Mucosa of descending colon (tissue), 3 donors: ENCODE data around the gene B4GALNT3. TPM values are rescaled to one million over a fixed set of nuclear protein-coding genes. Genes with fewer than 3 reads are reported as not detected.

ENCODE experiments used
- ATAC-seq: fragments of 200-7000 bp; cut with Tn5 transposase; one replicate; pipeline ENCODE4 v1.9.1; 2020; ENCODE audit warnings: mild to moderate bottlenecking, moderate library complexity
- DNase-seq, 3 donors: peaks; one replicate each; pipeline ENCODE4 v3.0.0-alpha.2; 2020
- H3K36me3 ChIP-seq: fragments of 200-600 bp; one replicate; pipeline ENCODE4 v1.8.0; 2021; ENCODE audit warnings: low read depth, mild to moderate bottlenecking
- H3K4me1 ChIP-seq: fragments of 200-600 bp; one replicate; pipeline ENCODE4 v1.8.0; 2021; ENCODE audit warnings: low read depth, mild to moderate bottlenecking
- H3K4me3 ChIP-seq: fragments of 200-600 bp; one replicate; pipeline ENCODE4 v1.8.0; 2021; ENCODE audit warnings: mild to moderate bottlenecking
- H3K9me3 ChIP-seq: fragments of 200-600 bp; one replicate; pipeline ENCODE4 v1.8.0; 2021; ENCODE audit warnings: mild to moderate bottlenecking
- CTCF ChIP-seq: fragments of 200-600 bp; IDR thresholded peaks from one replicate; pipeline ENCODE4 v1.8.0; 2022; ENCODE audit warnings: antibody characterized with exemption, mild to moderate bottlenecking
- intact Hi-C, 2 donors: fragments of 100-400 bp; cut with DNase I in 1 of 2; cut with micrococcal nuclease in 1 of 2; formaldehyde crosslinking; loops; one replicate each; pipeline versions ENCODE4 v1.11.0 to v1.11.1; 2022; cut with DNase I, micrococcal nuclease
- total RNA-seq, 3 donors: library from RNA; stranded (reverse); fragmentation: NEBNext Ultra II Directional in 2 of 3; extraction: Animal tissue kit (Norgen Biotek cat#: 25700) in 2 of 3; gene quantifications; one replicate each; pipeline versions ENCODE4 v1.2.1 to v1.2.4, GENCODE V29; 2021 to 2023
- donor health status: DM: no; HTN: no; CAD: no; lungs with moderate emphysema.
- donor health status: DM: no; HTN: no; CAD: no.
- donor health status: DM: no; HTN: yes; CAD: no.

The B4GALNT3 gene
- total RNA-seq, 3 donors from 2014 or later, result 62.9 to 134 (median 94.9) TPM

- H3K36me3 ChIP-seq, result no peaks in the 10 kb centered on the region
- H3K4me3 ChIP-seq, result no peak overlapping the region
- no peaks in the 10 kb centered on the region for H3K9me3 ChIP-seq
- ATAC-seq, result no peak
- DNase-seq, result no peak
- intact Hi-C loops, result no loop called here
- TF ChIP-seq CTCF, result no peak
- peaks cover 15% of the 10 kb centered on the region for H3K4me1 ChIP-seq
Measured at GRCh38 chr12:495466-495865, 35.7 kb downstream of the B4GALNT3 start.

GRCh38 chr12:496736-497135 is 37.0 kb downstream of the B4GALNT3 start:
- intact Hi-C loops, result no loop called here

GRCh38 chr12:497501-498160 is 37.9 kb downstream of the B4GALNT3 start:
- ATAC-seq (no peak), DNase-seq (no peak)
- intact Hi-C loops, result no loop called here
- Histone ChIP-seq H3K4me3 (no peak overlapping the region), H3K4me1 (peaks cover 26% of the 10 kb centered on the region), H3K36me3 (no peaks in the 10 kb centered on the region), H3K9me3 (no peaks in the 10 kb centered on the region)
- no peak for TF ChIP-seq CTCF

More at GRCh38 chr12:496736-497135, 37.0 kb downstream of the B4GALNT3 start:
- TF ChIP-seq CTCF, result no peak
- H3K9me3 ChIP-seq, result no peaks in the 10 kb centered on the region
- H3K36me3 ChIP-seq, result no peaks in the 10 kb centered on the region
- no peak overlapping the region for H3K4me3 ChIP-seq
- ATAC-seq (no peak), DNase-seq (no peak)
- peaks cover 17% of the 10 kb centered on the region for H3K4me1 ChIP-seq

GRCh38 chr12:499837-500458 is 40.2 kb downstream of the B4GALNT3 start:
- intact Hi-C loops, result loop anchor here in 1 of 2 donors (5.0 kb wide), 1 partner anchor 37 kb away; no protein-coding TSS in a partner anchor
- H3K36me3 ChIP-seq, result no peaks in the 10 kb centered on the region
- H3K4me1 ChIP-seq, result peaks cover 32% of the 10 kb centered on the region
- H3K4me3 ChIP-seq, result no peak overlapping the region
- DNase-seq (peak in 1 of 3 donors; percentile 53), ATAC-seq (peak; percentile 3)
- H3K9me3 ChIP-seq, result no peaks in the 10 kb centered on the region
- TF ChIP-seq CTCF, result no peak

GRCh38 chr12:501722-502447 is 42.1 kb downstream of the B4GALNT3 start:
- intact Hi-C loops, result loop anchor here in 1 of 2 donors (5.0 kb wide), 1 partner anchor 35 kb away; no protein-coding TSS in a partner anchor
- H3K9me3 ChIP-seq, result no peaks in the 10 kb centered on the region
- no peak for TF ChIP-seq CTCF
- peaks cover 32% of the 10 kb centered on the region for H3K4me1 ChIP-seq
- no peak for ATAC-seq
- no peak overlapping the region for H3K4me3 ChIP-seq
- DNase-seq, result no peak
- no peaks in the 10 kb centered on the region for H3K36me3 ChIP-seq
